Endothelial cell of umbilical vein (primary cell): ENCODE results near the gene NCOA3. TPM values are rescaled to one million over a fixed set of nuclear protein-coding genes. Genes with fewer than 3 reads are reported as not detected.
"Not testable (repeated sequence)": the region's sequence is repeated elsewhere in the genome, so short reads cannot be mapped to it uniquely, and the experiment has no call there.

Experiments used
- BruUV-seq: library from RNA; stranded (reverse); fragments of 400-500 nt; replicated peaks from 2 replicates; lab custom pipeline; 2021; lab: Mats Ljungman, UMichigan
- CTCF ChIA-PET: fragments of 300-600, 350-600 bp; sonication (Branson Sonifier 250); formaldehyde crosslinking; loops from one replicate; lab custom pipeline; 2021; ENCODE audit warnings: antibody characterized with exemption, inconsistent platforms; lab: Charles Lee
- POLR2A ChIA-PET: fragments of 300-600, 350-600 bp; sonication (Branson Sonifier 250); formaldehyde crosslinking; loops from one replicate; lab custom pipeline; 2021; ENCODE audit warnings: antibody characterized with exemption, inconsistent platforms; lab: Charles Lee
- DNase-seq: peaks from one replicate; pipeline ENCODE4 v3.0.0-alpha.2; 2011; ENCODE audit warnings: low read depth, low spot score
- FAIRE-seq: peaks from 2 replicates; lab custom pipeline; 2011; peaks lifted over from hg19 to GRCh38; lab: Jason Lieb, UNC
- H2AFZ ChIP-seq: 2 replicates; pipeline ENCODE4 v1.6.0; 2012; ENCODE audit warnings: low read depth, low read length, control low read depth, inconsistent platforms
- H3K27ac ChIP-seq: 2 replicates; pipeline ENCODE4 v1.5.1; 2011; ENCODE audit warnings: low read depth, mild to moderate bottlenecking, control low read depth, low read length, moderate library complexity; ENCODE audit not compliant: insufficient read depth
- H3K27me3 ChIP-seq, 2 experiments: 2 replicates each; pipeline versions ENCODE4 v1.6.0 to v1.6.1; 2011; ENCODE audit warnings: low read length in 2 of 2, mixed read lengths in 1 of 2; ENCODE audit not compliant: control insufficient read depth in 2 of 2, insufficient read depth in 2 of 2
- H3K36me3 ChIP-seq, 2 experiments: 2 replicates in 1 of 2; 3 replicates in 1 of 2; pipeline ENCODE4 v1.5.1; 2011; ENCODE audit warnings: low read length in 2 of 2, mild to moderate bottlenecking in 1 of 2, moderate library complexity in 1 of 2; ENCODE audit not compliant: control insufficient read depth in 2 of 2, insufficient read depth in 2 of 2; ENCODE audit errors: extremely low read depth in 1 of 2
- H3K4me1 ChIP-seq: 3 replicates; pipeline ENCODE4 v1.5.1; 2011; ENCODE audit warnings: mild to moderate bottlenecking, low read length; ENCODE audit not compliant: control insufficient read depth, insufficient read depth; ENCODE audit errors: extremely low read depth
- H3K4me2 ChIP-seq: 2 replicates; pipeline ENCODE4 v1.6.1; 2011; ENCODE audit warnings: low read length, control low read depth, mixed read lengths; ENCODE audit not compliant: insufficient read depth
- H3K4me3 ChIP-seq, 3 experiments: fragments of 200-600 bp in 1 of 3; sonication (generic), shearing (Covaris generic) in 1 of 3; replicated peaks in 1 of 3; 2 replicates each; pipeline ENCODE4 v1.5.1; 2011 to 2016; ENCODE audit warnings: control low read depth in 3 of 3, low read length in 3 of 3, mild to moderate bottlenecking in 2 of 3, inconsistent platforms in 1 of 3, low read depth in 1 of 3, moderate library complexity in 1 of 3; ENCODE audit not compliant: insufficient read depth in 1 of 3
- H3K79me2 ChIP-seq: 2 replicates; pipeline ENCODE4 v1.6.0; 2012; ENCODE audit warnings: low read length, inconsistent platforms; ENCODE audit not compliant: control insufficient read depth, insufficient read depth
- H3K9ac ChIP-seq: replicated peaks from 2 replicates; pipeline ENCODE3; 2011; ENCODE audit warnings: low read length, control low read depth; ENCODE audit not compliant: insufficient read depth; ENCODE audit errors: extremely low read depth
- H3K9me1 ChIP-seq: replicated peaks from 3 replicates; pipeline ENCODE4 v1.6.0; 2011; ENCODE audit warnings: mild to moderate bottlenecking, low read length; ENCODE audit not compliant: control insufficient read depth, insufficient read depth; ENCODE audit errors: extremely low read depth
- H3K9me3 ChIP-seq: replicated peaks from 2 replicates; pipeline ENCODE4 v1.5.1; 2012; ENCODE audit warnings: low read length, inconsistent platforms; ENCODE audit not compliant: control insufficient read depth, insufficient read depth
- H4K20me1 ChIP-seq: replicated peaks from 2 replicates; pipeline ENCODE3; 2011; ENCODE audit warnings: mild to moderate bottlenecking, low read length; ENCODE audit not compliant: control insufficient read depth, insufficient read depth; ENCODE audit errors: extremely low read depth
- EZH2 ChIP-seq: IDR thresholded peaks from 2 replicates; pipeline ENCODE4 v1.6.1; 2012; ENCODE audit warnings: borderline replicate concordance, low read depth, mild to moderate bottlenecking, moderate library complexity, low read length, inconsistent platforms; ENCODE audit not compliant: severe bottlenecking
- FOS ChIP-seq: IDR thresholded peaks from 2 replicates; pipeline ENCODE4 v1.6.1; 2011; ENCODE audit warnings: mild to moderate bottlenecking, low read length, moderate library complexity, borderline replicate concordance; ENCODE audit not compliant: insufficient read depth
- GATA2 ChIP-seq: IDR thresholded peaks from 2 replicates; pipeline ENCODE4 v1.7.0; 2011; ENCODE audit warnings: low read depth, mild to moderate bottlenecking, moderate library complexity, mixed read lengths, low read length; ENCODE audit not compliant: insufficient read length, insufficient read depth
- JUN ChIP-seq: IDR thresholded peaks from 2 replicates; pipeline ENCODE4 v1.6.1; 2011; ENCODE audit warnings: borderline replicate concordance, low read depth; ENCODE audit not compliant: insufficient read length, insufficient read depth
- MYC ChIP-seq: IDR thresholded peaks from one replicate; pipeline ENCODE4 v1.6.1; 2011; ENCODE audit warnings: mild to moderate bottlenecking, low read depth, low read length
- POLR2A ChIP-seq: IDR thresholded peaks from 2 replicates; pipeline ENCODE4 v1.6.1; 2012; ENCODE audit warnings: low read depth, mild to moderate bottlenecking, control low read depth, low read length
- POLR2AphosphoS5 ChIP-seq: IDR thresholded peaks from 2 replicates; pipeline ENCODE4 v1.6.1; 2012; ENCODE audit warnings: low read depth, mild to moderate bottlenecking, control low read depth, low read length, moderate library complexity; ENCODE audit not compliant: insufficient read depth
- dilution Hi-C: fragments of 300-500 bp; cut with MboI; formaldehyde crosslinking; loops from one replicate; pipeline ENCODE4 v1.15.0; 2019; ENCODE audit warnings: low sequenced_read_pairs; ENCODE audit not compliant: extremely low pct_ligation_motif_present
- intact Hi-C: fragments of 100-400 bp; cut with micrococcal nuclease; formaldehyde crosslinking; loops from one replicate; pipeline ENCODE4 v1.10.0; 2022
- polyA plus RNA-seq, 4 experiments: library from polyadenylated mRNA; depleted of rRNA in 3 of 4; stranded (reverse) in 3 of 4; unstranded in 1 of 4; fragments of >200 nt; gene quantifications; 2 replicates each; pipeline versions ENCODE4 v1.2.1 to v1.2.3, GENCODE V29; 2011 to 2012; ENCODE audit warnings: missing spikeins in 1 of 4
- total RNA-seq: library from RNA; stranded (reverse); gene quantifications from 2 replicates; pipeline ENCODE4 v1.2.3, GENCODE V29; 2021
- TF ChIP-seq, protein P1 (sequence below): IDR thresholded peaks from 2 replicates; pipeline ENCODE4 v1.6.1; 2011; ENCODE audit not compliant: insufficient read depth, insufficient read length
- TF ChIP-seq, protein P2 (sequence below), 2 donors: IDR thresholded peaks; 1 replicate in 1 of 2; 2 replicates in 1 of 2; pipeline ENCODE4 v1.5.1; 2011; ENCODE audit warnings: low read length in 2 of 2, mild to moderate bottlenecking in 2 of 2, moderate library complexity in 2 of 2, control low read depth in 1 of 2, inconsistent platforms in 1 of 2, low read depth in 1 of 2; ENCODE audit not compliant: insufficient read depth in 1 of 2; ENCODE audit errors: extremely low read depth in 1 of 2

NCOA3 gene
- total and polyA plus RNA-seq, 2 donors (not counting 3 experiments of a cell fraction or from before 2014, with no cell fraction given): 12.0 to 35.6 TPM

DNA sequence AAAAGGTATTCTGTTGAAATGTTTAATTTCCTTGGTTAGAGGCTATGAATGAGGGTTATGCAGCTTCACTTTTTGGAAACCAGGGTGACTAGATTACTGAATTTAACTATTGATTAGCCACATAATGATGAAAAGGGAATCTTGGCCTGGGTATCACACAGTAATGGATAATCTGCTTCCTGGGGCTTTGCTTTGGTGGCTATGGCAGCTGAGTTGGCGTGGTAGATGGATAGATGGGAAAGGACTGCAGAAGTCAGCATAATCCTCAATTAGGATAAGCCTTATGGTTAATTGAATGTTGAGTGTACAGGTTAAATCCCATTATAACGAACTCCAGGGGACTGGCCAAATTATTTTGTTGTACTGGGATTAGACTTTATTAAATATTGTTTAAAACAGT lies 5.2 kb downstream of the NCOA3 start:
- Histone ChIP-seq H3K9me3 (no peaks in the 10 kb centered on the region), H3K27ac (no peak overlapping the region), H3K9ac (no peak overlapping the region), H3K27me3 (no peaks in the 10 kb centered on the region), H3K9me1 (no peaks in the 10 kb centered on the region), H2AFZ (no peak overlapping the region), H3K4me1 (peaks cover 15% of the 10 kb centered on the region), H3K79me2 (peaks cover 86% of the 10 kb centered on the region), H3K4me3 (no peak overlapping the region), H3K36me3 (no peaks in the 10 kb centered on the region), H4K20me1 (no peaks in the 10 kb centered on the region), H3K4me2 (no peak overlapping the region)
- ChIA-PET POLR2A (no interaction called here), CTCF (interaction anchor here (1.8 kb wide), 1 partner anchor 114 kb away, joined by 7 read pairs; no protein-coding TSS in a partner anchor)
- dilution Hi-C loops (no loop called here), intact Hi-C loops (no loop called here)
- no peak for FAIRE-seq
- TF ChIP-seq MYC (no peak), POLR2AphosphoS5 (no peak), GATA2 (no peak), EZH2 (no peak), POLR2A (no peak), FOS (no peak), JUN (no peak)
- TF ChIP-seq, protein P1, sequence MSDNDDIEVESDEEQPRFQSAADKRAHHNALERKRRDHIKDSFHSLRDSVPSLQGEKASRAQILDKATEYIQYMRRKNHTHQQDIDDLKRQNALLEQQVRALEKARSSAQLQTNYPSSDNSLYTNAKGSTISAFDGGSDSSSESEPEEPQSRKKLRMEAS: no peak
- TF ChIP-seq, protein P2, sequence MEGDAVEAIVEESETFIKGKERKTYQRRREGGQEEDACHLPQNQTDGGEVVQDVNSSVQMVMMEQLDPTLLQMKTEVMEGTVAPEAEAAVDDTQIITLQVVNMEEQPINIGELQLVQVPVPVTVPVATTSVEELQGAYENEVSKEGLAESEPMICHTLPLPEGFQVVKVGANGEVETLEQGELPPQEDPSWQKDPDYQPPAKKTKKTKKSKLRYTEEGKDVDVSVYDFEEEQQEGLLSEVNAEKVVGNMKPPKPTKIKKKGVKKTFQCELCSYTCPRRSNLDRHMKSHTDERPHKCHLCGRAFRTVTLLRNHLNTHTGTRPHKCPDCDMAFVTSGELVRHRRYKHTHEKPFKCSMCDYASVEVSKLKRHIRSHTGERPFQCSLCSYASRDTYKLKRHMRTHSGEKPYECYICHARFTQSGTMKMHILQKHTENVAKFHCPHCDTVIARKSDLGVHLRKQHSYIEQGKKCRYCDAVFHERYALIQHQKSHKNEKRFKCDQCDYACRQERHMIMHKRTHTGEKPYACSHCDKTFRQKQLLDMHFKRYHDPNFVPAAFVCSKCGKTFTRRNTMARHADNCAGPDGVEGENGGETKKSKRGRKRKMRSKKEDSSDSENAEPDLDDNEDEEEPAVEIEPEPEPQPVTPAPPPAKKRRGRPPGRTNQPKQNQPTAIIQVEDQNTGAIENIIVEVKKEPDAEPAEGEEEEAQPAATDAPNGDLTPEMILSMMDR (IDR thresholded peaks at IDR 0.05; ENCODE audit: extremely low read depth in 1 of 2, insufficient read depth in 1 of 2, low read depth in 1 of 2, low read length in 2 of 2): no peak
- no TSS peak for BruUV-seq
- DNase-seq: no peak

DNA sequence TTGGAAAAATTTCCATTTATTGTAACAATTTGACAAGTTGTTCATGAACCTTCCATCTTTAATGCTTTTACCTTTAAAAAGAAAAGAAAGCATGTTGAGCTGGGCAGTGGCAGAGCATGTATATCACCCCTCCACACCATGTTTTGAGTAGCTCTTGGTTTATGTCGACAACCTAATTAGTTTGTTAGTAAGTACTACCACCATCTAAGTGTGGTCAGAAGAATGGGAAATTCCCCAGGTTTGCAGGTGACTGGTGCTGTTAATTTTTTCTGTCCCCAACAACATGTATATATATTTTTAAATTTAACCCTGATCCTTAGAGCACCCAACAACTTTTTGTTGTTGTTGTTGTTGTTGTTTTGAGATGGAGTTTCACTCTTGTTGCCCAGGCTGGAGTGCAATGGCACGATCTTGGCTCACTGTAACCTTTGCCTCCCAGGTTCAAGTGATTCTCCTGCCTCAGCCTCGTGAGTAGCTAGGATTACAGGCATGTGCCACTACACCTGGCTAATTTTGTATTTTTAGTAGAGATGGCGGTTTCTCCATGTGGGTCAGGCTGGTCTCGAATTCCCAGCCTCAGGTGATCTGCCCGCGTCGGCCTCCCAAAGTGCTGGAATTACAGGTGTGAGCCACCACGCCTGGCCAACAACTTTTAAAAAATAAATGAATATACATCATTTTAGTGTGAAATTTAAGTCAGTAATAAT lies 5.7 kb downstream of the NCOA3 start:
- dilution Hi-C loops, H3K4me2 ChIP-seq, H3K27me3 ChIP-seq, H3K9me3 ChIP-seq, POLR2A ChIA-PET, H3K4me3 ChIP-seq, intact Hi-C loops, H3K9me1 ChIP-seq, BruUV-seq, FAIRE-seq, DNase-seq, H2AFZ ChIP-seq, H4K20me1 ChIP-seq, H3K9ac ChIP-seq, H3K36me3 ChIP-seq, H3K27ac ChIP-seq: not testable (repeated sequence)
- H3K4me1 ChIP-seq: peaks cover 15% of the 10 kb centered on the region
- H3K79me2 ChIP-seq: peaks cover 82% of the 10 kb centered on the region
- CTCF ChIA-PET: interaction anchor here (1.0 to 2.6 kb wide), 3 partner anchors 14 to 113 kb away, joined by 3 to 11 read pairs (median 5); no protein-coding TSS in a partner anchor
